ENCODE data around the gene SHCBP1.

Gene SHCBP1

GRCh38 chr16:46613352-46613751 lies 7.8 kb downstream of the SHCBP1 start:
- peak; percentile 4 for DNase-seq

DNA sequence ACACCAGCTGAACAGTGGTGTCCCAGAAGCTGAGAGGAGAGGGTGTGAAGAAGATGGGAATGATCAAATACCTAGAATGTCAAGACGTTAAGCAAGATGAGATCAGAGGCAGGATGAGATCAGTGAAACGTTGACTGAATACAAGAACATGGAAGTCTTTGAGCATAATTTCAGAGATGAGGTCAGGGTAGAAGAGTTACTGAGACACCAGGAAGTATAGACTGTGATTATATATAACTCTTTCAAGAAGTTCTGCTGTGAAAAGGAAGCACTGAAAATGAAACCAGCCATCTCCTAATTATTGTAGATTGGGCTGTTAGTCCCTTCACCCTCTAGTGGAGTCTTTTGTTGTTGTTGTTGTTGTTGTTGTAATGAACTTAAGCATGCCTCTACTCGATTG lies 9.1 kb downstream of the SHCBP1 start:
- DNase-seq, result no peak

DNA sequence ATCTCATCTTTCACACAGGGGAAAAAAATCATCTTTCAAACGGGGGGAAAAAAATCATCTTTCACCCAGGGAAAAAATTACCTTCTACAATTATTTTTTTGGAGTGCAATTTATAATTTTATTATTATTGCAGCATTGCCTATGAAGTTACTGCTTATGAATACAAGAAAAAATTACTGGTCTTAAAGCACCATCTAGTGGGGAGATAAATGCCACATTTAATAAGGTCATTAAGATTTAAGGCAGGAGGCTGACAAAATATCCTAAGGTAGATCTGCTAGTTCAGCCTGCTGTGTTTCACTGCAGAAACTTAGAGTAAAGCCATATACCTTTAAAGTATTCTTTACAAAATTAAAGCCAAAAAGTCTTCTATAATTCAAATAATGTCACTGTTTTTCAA lies 13.7 kb downstream of the SHCBP1 start:
- peak; percentile 66 for DNase-seq

- no peak for DNase-seq
Observed at GRCh38 chr16:46606231-46606630, 14.9 kb downstream of the SHCBP1 start.

DNA sequence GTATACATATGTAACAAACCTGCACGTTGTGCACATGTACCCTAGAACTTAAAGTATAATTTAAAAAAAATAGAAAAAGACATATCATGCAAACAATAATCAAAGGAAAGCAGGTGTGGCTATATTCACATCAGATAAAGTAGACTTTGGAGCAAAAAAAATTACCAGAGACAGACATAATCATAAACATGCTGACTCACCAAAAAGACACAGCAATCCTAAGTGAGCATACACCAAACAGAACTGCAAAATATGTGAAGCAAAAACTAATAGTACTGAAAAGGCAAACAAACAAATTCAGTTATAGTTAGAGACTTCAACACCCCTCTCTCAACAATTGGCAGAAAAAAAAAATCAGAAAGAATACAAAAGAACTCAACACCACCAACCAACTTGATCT lies 29.9 kb downstream of the SHCBP1 start:
- no peak for DNase-seq

DNA sequence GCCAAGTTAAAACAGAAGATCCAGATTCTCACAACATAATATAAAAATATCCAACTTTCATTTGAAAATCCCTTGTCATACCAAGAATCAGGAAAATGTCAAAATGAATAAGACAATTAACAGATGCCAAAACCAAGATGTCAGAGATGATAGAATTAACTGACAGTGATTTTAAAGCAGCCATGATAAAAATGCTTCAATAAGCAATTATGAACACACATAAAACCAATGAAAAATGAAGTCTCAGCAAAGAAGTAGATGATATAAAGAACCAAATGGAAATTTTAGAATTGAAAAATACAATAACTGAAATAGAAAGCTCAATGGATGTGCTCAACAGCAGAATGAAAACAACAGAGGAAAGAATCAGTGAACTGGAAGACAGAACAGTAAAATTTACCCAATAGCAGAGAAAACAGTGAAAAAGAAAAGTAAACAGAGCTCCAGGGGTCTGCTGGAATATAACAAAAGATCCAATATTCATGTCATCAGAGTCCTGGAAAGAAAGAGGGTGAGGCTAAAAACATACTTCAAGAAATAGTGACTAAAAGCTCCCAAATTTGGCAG lies 35.1 kb downstream of the SHCBP1 start:
- no peak for DNase-seq

DNA sequence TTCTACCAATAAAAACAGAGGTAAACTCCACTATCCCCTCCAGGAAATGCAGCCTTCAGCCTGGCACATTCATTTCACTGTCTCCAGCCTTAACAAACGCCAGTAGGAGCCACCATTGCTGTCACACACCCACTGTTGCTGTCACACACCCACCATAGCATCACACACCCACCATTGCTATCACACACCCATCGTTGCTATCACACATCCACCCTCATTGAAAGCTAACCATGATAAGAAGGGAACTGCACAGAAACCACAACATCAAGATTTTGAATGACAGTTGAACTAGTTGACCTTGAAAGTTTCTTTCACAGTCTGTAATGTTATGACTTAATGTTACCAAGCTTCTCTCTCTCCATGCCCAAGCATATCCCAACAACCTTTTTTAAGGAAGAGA lies 38.1 kb downstream of the SHCBP1 start:
- no peak for DNase-seq

- DNase-seq, result no peak
Observed at GRCh38 chr16:46582313-46582712, 38.9 kb downstream of the SHCBP1 start.

DNA sequence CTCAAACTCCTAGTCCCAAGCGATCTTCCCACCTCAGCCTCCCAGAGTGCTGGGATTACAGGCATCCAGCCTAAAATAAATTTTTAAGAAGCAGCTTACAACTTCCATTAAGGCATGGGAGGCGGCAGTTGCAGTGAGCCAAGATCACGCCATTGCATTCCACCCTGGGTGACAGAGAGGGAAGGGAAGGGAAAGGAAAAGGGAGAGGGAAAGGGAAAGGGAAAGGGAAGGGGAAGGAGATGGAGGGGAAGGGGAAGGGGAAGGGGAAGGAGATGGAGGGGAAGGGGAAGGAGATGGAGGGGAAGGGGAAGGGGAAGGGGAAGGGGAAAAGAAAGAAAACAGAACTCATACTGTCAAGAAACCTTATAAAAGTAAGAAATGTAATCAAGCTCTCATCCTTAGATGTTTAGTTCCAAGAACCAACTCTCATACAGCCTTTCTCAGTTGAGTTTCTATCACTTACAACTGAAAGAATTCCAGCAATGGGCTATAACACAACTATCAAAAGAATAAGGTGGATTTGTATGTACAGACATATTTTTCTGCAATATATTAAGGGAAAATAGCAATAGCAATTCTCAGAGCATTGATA lies 43.1 kb downstream of the SHCBP1 start:
- no peak for DNase-seq

DNA sequence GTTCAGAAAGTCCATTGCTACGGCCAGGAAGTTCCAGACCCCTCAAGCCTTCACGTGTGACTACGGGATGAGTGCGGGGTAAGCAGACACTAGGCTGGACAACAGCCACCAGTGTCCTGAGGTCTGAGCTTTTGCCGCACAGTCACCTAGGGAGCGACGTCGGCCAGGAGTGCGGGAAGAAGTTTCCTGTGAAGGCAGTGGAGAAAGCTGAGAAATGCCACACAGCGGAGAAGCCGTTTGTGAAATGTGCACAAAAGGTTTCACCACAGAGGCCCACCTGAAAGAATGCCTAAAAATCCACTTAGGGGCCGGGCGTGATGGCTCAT lies 47.4 kb downstream of the SHCBP1 start:
- DNase-seq, result no peak

- DNase-seq, result no peak
Observed at GRCh38 chr16:46573008-46573833, 48.0 kb downstream of the SHCBP1 start.

DNA sequence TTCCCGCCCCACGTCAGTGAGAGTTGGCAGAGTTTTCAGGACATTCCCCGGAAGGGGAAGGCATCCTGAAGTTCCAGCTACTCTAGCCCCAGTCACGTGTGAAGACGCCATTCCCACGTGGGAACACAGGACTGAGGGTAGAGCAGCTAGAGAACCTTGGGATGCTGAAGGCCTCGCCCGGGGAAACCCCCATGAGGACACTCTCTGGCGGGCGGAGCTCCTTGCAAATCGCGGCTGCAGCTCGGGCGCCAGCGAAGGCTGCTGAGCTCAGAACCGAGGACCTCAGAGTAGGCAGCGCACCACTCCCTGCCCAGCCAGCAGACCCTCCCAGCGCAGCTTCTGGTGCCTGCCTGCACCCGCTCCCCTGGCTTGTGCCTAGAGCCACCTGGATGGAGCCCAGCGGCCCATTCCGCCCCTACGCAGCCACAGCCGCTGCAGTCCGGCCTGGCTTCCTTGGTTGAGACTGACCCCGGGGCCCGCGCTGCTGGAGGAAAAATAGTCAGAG lies 51.9 kb downstream of the SHCBP1 start:
- no peak for DNase-seq

DNA sequence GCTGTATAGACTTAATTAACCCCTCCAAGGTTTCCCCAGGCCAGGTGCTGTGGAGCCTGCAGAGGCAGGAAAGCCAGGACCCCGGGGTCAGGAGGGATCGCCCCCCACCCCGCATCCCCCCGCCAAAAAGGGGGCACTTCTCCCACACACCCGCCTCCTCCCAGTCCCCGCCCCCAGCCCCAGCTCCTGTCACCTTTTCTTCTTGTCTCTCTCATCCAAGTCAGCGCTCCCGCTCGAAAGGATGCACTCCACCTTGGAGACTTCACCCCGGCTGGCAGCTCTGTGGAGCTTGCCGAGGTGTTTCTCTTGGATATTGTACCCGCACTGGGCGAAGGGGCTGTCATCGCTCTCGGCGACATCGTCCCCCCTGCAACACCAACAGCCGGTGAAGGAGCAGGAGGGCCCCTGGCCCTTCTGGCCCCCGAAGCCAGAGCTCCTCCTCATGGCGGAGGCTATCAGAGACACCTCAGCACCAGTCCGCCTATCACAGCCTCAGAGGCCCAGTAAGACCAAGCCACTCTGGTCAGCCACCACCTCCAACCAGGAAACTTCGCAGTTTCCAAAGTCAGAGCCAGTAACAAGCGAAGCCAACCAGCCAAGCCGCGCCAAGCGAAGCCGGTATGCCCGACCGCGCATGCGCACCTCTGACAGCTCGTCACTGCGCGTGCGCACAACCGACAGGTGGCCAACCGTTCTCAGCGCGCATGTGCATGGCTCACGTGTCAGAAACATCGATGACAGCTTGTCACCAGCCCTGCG lies 52.5 kb downstream of the SHCBP1 start:
- DNase-seq, result no peak

- no peak for DNase-seq
Observed at GRCh38 chr16:46562979-46563378, 58.2 kb downstream of the SHCBP1 start.

- no peak for DNase-seq
Observed at GRCh38 chr16:46558018-46558417, 63.2 kb downstream of the SHCBP1 start.

DNA sequence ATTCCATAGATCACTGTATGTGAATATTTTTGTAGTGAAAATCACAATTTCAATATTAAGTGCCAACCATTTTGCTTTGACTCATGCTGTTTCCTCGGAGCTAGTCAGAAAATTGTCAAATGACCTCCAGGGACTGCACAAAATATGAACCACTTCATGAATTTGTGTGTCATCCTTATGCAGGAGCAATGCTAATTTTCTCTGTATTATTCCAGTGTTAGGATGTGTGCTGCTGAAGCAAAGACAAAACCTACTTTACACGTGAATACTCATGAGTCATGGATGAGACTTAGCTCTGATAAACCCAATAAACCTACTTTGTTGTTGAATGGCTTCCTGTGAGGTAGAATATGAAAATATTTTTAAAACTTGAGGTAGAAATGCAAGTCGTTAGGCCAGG lies 65.2 kb downstream of the SHCBP1 start:
- DNase-seq, result no peak

- DNase-seq, result peak; percentile 57
Observed at GRCh38 chr16:46554435-46554834, 66.7 kb downstream of the SHCBP1 start.

DNA sequence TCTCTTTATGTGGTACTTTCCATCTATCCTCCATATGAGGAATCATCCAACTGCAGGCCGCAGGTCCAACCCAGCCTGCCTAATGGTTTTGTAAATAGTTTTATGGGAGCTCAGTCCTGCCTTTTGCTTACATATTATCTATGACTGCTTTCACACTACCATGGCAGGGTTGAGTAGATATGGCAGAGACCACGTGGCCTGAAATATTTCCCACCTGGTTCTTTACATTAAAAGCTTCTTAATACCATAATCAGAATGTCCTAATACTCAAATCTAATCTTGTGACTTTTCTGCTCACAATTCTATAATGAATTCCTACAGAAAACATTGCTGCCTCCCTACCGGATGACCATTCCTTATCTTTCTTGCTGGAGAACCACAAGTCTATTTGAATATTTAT lies 71.7 kb downstream of the SHCBP1 start:
- no peak for DNase-seq
